Measurements from ENCODE around the gene ATP6V0A1.

- TF ChIP-seq CTCF (IDR thresholded peaks at IDR 0.05) (no peak), EP300 (IDR thresholded peaks at IDR 0.05) (no peak), POLR2A (IDR thresholded peaks at IDR 0.05) (no peak)
These were observed 40.1 kb downstream of the ATP6V0A1 start for GRCh38 chr17:42498828-42499227.
